GM19023 (cell line): ENCODE data around the gene AMN1.
"Not testable (repeated sequence)": the region's sequence is repeated elsewhere in the genome, so short reads cannot be mapped to it uniquely, and the experiment has no call there.

ENCODE experiments used
- ATAC-seq: cut with Tn5 transposase; IDR thresholded peaks from one replicate; pipeline ENCODE4 v1.9.1; 2021; ENCODE audit warnings: mild to moderate bottlenecking, moderate library complexity; ENCODE audit not compliant: unreplicated experiment

The AMN1 gene

GRCh38 chr12:31687101-31687527, 41.7 kb downstream of the AMN1 start:
- no peak for ATAC-seq

GRCh38 chr12:31685801-31686200, 43.0 kb downstream of the AMN1 start:
- no peak for ATAC-seq

DNA sequence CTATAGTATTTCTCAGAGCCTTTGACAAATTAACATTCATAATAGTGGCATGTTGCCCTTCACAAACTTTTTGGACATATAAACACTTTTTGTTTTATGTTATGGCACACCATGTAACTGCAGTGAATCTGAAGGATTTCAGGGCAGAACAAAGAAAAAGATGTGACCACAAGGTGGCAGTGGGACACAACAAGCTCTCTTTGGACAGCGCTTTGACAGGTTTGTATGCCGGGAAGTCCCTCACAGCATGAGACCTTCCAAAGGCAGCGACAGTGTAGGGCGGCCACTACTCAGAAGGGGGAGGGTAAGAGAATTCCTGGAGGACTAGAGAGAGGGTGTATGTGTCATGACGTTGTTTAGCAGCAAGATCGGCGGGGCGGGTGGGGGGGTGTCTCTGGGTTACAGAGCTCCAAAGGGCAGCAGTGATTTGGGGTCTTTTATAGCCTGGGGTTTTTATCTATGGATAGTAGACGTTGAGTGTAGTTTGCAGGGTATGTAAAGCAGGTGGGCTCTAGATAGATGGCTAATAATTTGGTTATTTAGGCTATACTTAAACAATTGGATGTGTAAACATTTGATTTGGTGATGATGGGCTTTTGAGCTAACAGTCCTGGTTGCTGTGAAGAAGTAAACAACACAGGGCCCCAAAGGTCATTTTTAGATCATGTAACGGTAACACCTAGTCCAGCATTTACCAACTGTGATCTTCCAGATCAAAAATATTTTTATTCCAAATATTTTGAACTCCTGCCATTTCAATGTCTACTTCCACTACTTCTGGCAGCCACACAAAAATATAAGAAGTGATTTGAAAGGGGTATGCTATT, 46.5 kb downstream of the AMN1 start:
- no peak for ATAC-seq

GRCh38 chr12:31672521-31672920, 56.3 kb downstream of the AMN1 start:
- no peak for ATAC-seq

GRCh38 chr12:31669582-31669981, 59.2 kb downstream of the AMN1 start:
- not testable (repeated sequence) for ATAC-seq

DNA sequence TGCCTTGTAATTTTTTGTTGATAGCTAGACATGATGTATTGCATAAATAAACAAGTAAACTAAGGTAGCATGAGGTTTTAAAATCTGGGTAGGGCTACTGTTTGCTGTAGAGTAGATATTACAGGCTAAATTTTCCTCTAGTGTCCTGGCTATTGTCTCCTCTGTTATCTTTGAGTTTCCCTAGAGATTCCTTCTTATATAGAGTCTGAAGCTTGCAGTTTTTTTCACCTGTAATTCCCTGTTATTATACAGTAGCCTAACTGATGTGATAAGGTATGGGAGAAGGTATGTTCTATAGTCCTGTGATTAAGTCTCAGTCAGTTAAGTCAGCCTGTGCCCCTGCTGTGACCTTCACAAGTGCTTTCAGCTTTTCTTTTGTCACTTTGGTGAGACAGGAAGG, 59.8 kb downstream of the AMN1 start:
- ATAC-seq = no peak

GRCh38 chr12:31664038-31664437, 64.8 kb downstream of the AMN1 start:
- ATAC-seq = no peak

DNA sequence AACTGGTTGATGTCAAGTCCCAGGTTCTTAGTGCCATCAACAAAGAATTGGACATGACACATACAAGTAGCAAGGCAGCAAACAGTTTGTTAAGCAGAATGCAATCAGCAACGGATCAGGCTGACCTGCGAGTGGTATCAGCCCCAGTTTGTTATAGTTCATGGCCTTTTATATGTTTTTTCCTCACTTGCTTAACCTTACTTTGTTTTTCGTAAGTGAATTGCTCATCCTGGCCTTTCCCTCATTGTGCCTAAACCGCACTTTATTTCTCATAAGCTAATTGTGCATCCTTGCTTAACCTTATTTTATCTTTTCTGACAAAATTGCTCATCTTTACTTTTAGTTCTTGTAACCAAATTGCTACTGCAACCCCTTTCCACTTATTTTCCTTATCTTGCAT, 65.2 kb downstream of the AMN1 start:
- no peak for ATAC-seq

DNA sequence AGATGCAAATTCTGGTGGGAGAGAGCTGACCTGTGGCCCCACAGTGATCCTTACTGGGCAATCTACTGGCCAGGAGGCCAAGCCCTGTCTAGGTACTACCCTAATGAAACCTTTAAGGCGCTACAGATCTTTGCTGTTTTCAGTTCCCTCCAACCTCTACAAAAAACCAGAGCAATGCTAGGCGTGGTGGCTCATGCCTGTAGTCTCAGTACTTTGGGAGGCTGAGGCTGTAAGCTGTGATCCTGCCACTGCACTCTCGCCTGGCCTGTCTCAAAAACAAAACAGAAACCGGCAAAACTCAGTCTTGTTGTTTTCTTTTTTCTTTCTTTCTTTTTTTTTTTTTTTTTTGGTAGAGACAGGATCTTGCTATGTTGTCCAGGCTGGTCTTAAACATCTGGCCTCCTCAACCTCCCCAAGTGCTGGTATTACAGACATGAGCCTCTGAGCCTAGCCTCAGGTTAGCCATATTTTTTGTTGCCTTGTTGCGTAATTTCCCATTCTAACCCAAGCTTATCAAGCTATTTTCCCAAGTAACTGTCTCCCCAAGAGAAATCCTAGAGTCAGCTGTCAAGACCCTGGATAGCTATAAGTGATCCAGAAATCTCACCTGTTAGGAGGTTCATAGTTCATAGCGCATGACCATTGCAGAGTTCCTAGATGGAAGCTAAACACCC, 66.5 kb downstream of the AMN1 start:
- ATAC-seq = no peak

GRCh38 chr12:31659087-31659942, 69.5 kb downstream of the AMN1 start, which contains the start of gene ETFBKMT:
Gene ETFBKMT, plus strand, starts transcription at chr12:31659688. Its CDS starts 2,266 bp downstream, at chr12:31661954.
- peak; percentile 100 for ATAC-seq

- peak; percentile 1 for ATAC-seq
Measured at GRCh38 chr12:31658471-31659086, 70.2 kb downstream of the AMN1 start.

DNA sequence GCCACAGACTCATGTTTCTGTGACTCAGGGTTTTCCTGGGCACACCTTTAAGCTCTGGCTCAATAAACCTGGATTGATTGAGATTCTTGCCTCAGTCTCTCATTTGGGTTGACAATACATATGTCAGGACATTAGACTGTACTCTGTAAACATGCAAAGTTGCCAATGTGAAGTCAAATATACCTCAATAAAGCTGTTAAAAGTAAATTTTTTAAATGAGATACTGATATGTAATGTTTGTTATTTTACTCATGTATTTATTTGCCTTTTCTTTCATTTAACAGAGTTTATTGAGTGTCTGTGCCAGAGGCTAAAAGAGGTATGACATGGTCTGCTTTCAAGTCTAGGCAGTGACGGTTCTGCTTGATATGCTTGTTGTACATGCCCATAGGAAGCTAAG, 73.0 kb downstream of the AMN1 start:
- ATAC-seq = no peak

GRCh38 chr12:31655208-31655607, 73.6 kb downstream of the AMN1 start:
- ATAC-seq = no peak

DNA sequence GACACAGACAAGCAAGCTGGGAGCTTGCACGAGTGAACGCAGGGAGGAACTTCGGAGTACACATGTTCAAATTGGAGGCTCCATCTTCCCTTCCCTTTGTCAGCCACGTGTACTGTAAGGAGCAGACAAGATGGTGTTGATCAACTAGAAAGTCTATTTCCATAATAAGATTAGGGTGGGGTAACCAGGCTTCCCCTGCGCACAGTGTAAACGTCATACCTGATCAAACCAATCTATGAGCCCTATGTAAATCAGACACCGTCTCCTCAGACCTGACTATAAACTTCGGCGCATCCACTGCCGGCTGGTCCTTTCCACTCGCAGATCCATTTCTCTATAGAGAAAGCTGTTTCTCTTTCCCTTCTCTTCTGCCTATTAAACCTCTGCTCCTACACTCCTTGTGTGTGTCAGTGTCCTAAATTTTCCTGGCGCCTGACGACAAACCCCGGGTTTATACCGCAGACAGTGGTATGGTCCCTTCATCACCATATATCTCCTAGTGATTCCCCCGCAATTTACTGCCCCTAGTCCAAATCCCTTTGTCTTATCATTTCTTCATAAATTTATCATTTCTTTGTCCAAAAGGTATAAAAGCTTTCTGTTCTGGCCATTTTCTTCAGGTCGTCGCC, 76.8 kb downstream of the AMN1 start:
- no peak for ATAC-seq

- no peak for ATAC-seq
Measured at GRCh38 chr12:31650918-31651317, 77.9 kb downstream of the AMN1 start.

GRCh38 chr12:31647086-31647491, 81.7 kb downstream of the AMN1 start:
- ATAC-seq = no peak

GRCh38 chr12:31645924-31646323, 82.9 kb downstream of the AMN1 start:
- ATAC-seq = no peak

DNA sequence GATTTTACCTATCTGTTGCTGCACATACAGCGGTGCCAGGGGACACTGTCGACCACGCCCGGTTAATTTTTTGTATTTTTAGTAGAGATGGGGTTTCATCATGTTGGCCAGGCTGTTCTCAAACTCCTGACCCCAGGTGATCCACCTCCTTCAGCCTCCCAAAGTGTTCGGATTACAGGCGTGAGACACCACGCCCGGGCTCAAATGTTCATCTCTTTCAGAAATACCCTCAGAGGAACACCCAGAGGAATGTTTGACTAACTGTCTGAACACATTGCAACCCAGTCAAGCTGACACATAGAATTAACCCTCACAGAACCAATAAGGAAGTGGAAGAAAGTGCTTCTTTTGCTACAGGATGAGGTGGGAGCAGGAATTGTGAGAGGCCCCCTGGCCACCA, 84.3 kb downstream of the AMN1 start:
- ATAC-seq = no peak

DNA sequence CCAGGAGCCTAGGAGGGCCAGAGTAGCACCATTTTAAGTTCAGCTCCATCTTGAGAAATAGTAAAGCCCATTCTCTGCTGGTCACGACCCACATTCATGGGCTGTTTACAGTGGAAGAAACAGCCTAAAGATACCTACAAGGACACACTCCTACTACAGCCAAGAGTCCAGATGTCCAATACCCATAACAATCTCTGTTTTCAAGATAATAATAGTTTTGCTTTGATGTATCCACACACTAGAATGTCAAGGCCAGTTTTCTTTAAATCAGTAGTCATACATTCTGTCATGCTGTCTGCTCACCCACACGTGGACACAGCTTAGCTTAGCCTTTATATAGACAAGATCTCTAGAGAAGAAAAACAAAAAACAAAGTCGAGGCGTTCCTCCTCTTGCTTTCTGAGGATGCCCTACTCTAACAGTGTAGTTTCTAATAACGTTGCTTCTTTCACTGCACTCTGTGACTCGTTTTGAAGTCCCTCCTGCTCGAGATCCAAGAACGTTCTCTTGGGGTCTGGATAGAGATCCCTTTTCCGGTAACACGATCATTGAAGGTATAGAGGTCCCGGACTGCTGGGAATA, 87.2 kb downstream of the AMN1 start:
- ATAC-seq = no peak

DNA sequence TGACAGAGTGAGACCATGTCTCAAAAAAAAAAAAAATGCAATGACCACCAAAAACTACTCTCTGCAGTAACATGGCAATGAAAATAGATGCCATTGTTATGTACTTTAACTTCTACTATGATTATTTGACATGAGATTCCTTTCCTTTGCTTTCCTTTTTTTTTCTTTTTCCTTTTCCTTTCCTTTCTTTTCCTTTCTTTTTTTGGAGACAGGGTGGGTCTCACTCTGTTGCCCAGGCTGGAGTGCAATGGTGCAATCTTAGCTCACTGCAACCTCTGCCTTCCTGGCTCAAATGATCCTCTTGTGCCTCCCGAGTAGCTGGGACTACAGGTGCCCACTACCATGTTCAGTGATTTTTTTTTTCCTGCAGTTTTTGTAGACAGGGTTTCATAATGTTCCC, 94.2 kb downstream of the AMN1 start:
- no peak for ATAC-seq
